Breast epithelium (tissue), 3 donors: ENCODE measurements around the gene CAMKK1.

ENCODE experiments used
- POLR2A ChIP-seq: fragments of 450-650 bp; IDR thresholded peaks from one replicate; pipeline ENCODE4 v1.6.1; 2016; ENCODE audit warnings: antibody characterized with exemption, mild to moderate bottlenecking, moderate library complexity
- TF ChIP-seq, protein P1 (sequence below), 3 donors: fragments of 450-650 bp; IDR thresholded peaks; one replicate each; pipeline ENCODE4 v1.5.1; 2016 to 2017; ENCODE audit warnings: antibody characterized with exemption in 3 of 3, mild to moderate bottlenecking in 3 of 3, moderate library complexity in 3 of 3

- TF ChIP-seq, protein P1, sequence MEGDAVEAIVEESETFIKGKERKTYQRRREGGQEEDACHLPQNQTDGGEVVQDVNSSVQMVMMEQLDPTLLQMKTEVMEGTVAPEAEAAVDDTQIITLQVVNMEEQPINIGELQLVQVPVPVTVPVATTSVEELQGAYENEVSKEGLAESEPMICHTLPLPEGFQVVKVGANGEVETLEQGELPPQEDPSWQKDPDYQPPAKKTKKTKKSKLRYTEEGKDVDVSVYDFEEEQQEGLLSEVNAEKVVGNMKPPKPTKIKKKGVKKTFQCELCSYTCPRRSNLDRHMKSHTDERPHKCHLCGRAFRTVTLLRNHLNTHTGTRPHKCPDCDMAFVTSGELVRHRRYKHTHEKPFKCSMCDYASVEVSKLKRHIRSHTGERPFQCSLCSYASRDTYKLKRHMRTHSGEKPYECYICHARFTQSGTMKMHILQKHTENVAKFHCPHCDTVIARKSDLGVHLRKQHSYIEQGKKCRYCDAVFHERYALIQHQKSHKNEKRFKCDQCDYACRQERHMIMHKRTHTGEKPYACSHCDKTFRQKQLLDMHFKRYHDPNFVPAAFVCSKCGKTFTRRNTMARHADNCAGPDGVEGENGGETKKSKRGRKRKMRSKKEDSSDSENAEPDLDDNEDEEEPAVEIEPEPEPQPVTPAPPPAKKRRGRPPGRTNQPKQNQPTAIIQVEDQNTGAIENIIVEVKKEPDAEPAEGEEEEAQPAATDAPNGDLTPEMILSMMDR (IDR thresholded peaks at IDR 0.05) = no peak
- TF ChIP-seq POLR2A = no peak
These were observed 28.9 kb upstream of the CAMKK1 start for GRCh38 chr17:3921502-3922319.
